ENCODE measurements around the gene MTA2.
A peak's percentile ranks its signal among the peaks of the same experiment; 100 is the strongest.
"Not testable (repeated sequence)": the region's sequence is repeated elsewhere in the genome, so short reads cannot be mapped to it uniquely, and the experiment has no call there.

Gene MTA2

GRCh38 chr11:62622476-62623089 is 20.9 kb upstream of the MTA2 start:
- peaks cover 24% of the 10 kb centered on the region; the same call in 1 of the 2 replicates for H3K36me3 ChIP-seq (ENCODE audit: insufficient read depth, low read length)
- H4K20me1 ChIP-seq (ENCODE audit: insufficient read depth, low read length, poor library complexity, severe bottlenecking), result no peaks in the 10 kb centered on the region
- H3K79me2 ChIP-seq (ENCODE audit: insufficient read depth, low read length), result peaks cover 21% of the 10 kb centered on the region
- H3K4me3 ChIP-seq (ENCODE audit: low read length, poor library complexity, severe bottlenecking), result peak overlapping the region; percentile 83
- H3K9ac ChIP-seq (ENCODE audit: low read depth, low read length, poor library complexity, severe bottlenecking), result peak overlapping the region; percentile 88
- peak overlapping the region; percentile 89 for H3K4me2 ChIP-seq (ENCODE audit: low read depth, low read length, poor library complexity, severe bottlenecking)
- no peaks in the 10 kb centered on the region for H3K9me2 ChIP-seq (replicated peaks; ENCODE audit: low read depth, low read length)
- peaks cover 15% of the 10 kb centered on the region for H3F3A ChIP-seq (ENCODE audit: low read depth)
- H3K9me3 ChIP-seq (ENCODE audit: insufficient read depth, low read depth, low read length), result no peaks in the 10 kb centered on the region
- TF ChIP-seq CTCF (conservative IDR thresholded peaks at IDR 0.05; ENCODE audit: low read length), result no peak
- TF ChIP-seq EZH2phosphoT487 (IDR thresholded peaks at IDR 0.05; ENCODE audit: borderline replicate concordance), result no peak
- peak overlapping the region; percentile 25; the same call in 1 of the 2 replicates for H2AFZ ChIP-seq (ENCODE audit: low read length)
- H3K4me1 ChIP-seq (ENCODE audit: insufficient read depth, low read length, poor library complexity, severe bottlenecking), result peaks cover 12% of the 10 kb centered on the region
- H3K27me3 ChIP-seq (ENCODE audit: insufficient read depth, low read length, poor library complexity, severe bottlenecking), result no peaks in the 10 kb centered on the region

GRCh38 chr11:62621567-62622470 is 20.2 kb upstream of the MTA2 start, which contains the start of gene B3GAT3:
TSS of gene B3GAT3 (minus strand) at chr11:62621986. CDS start at chr11:62621947, 39 bp downstream.
- no peak for TF ChIP-seq EZH2phosphoT487 (IDR thresholded peaks at IDR 0.05; ENCODE audit: borderline replicate concordance)
- no peaks in the 10 kb centered on the region for H3K27me3 ChIP-seq (ENCODE audit: insufficient read depth, low read length, poor library complexity, severe bottlenecking)
- peak within 1 kb of the TSS; percentile 88 for H3K9ac ChIP-seq (ENCODE audit: low read depth, low read length, poor library complexity, severe bottlenecking)
- no peaks in the 10 kb centered on the region for H3K9me3 ChIP-seq (ENCODE audit: insufficient read depth, low read depth, low read length)
- H3K4me2 ChIP-seq (ENCODE audit: low read depth, low read length, poor library complexity, severe bottlenecking), result peak within 1 kb of the TSS; percentile 89
- peak within 1 kb of the TSS; percentile 83 for H3K4me3 ChIP-seq (ENCODE audit: low read length, poor library complexity, severe bottlenecking)
- peaks cover 21% of the 10 kb centered on the region for H3K79me2 ChIP-seq (ENCODE audit: insufficient read depth, low read length)
- H3F3A ChIP-seq (ENCODE audit: low read depth), result peaks cover 15% of the 10 kb centered on the region
- H3K9me2 ChIP-seq (replicated peaks; ENCODE audit: low read depth, low read length), result no peaks in the 10 kb centered on the region
- peak within 1 kb of the TSS; percentile 52; the same call in 1 of the 2 replicates for H2AFZ ChIP-seq (ENCODE audit: low read length)
- peaks cover 20% of the 10 kb centered on the region; the same call in 1 of the 2 replicates for H3K36me3 ChIP-seq (ENCODE audit: insufficient read depth, low read length)
- H3K4me1 ChIP-seq (ENCODE audit: insufficient read depth, low read length, poor library complexity, severe bottlenecking), result peaks cover 12% of the 10 kb centered on the region
- no peaks in the 10 kb centered on the region for H4K20me1 ChIP-seq (ENCODE audit: insufficient read depth, low read length, poor library complexity, severe bottlenecking)

GRCh38 chr11:62621027-62621566 is 19.4 kb upstream of the MTA2 start:
- Histone ChIP-seq H3F3A (ENCODE audit: low read depth) (peaks cover 15% of the 10 kb centered on the region), H3K4me1 (ENCODE audit: insufficient read depth, low read length, poor library complexity, severe bottlenecking) (peaks cover 12% of the 10 kb centered on the region), H3K79me2 (ENCODE audit: insufficient read depth, low read length) (peaks cover 21% of the 10 kb centered on the region), H2AFZ (ENCODE audit: low read length) (peak overlapping the region; percentile 52; the same call in 1 of the 2 replicates), H4K20me1 (ENCODE audit: insufficient read depth, low read length, poor library complexity, severe bottlenecking) (no peaks in the 10 kb centered on the region), H3K9me2 (replicated peaks; ENCODE audit: low read depth, low read length) (no peaks in the 10 kb centered on the region), H3K9ac (ENCODE audit: low read depth, low read length, poor library complexity, severe bottlenecking) (peak overlapping the region; percentile 88), H3K4me2 (ENCODE audit: low read depth, low read length, poor library complexity, severe bottlenecking) (peak overlapping the region; percentile 89), H3K36me3 (ENCODE audit: insufficient read depth, low read length) (peaks cover 13% of the 10 kb centered on the region; the same call in 1 of the 2 replicates), H3K9me3 (ENCODE audit: insufficient read depth, low read depth, low read length) (no peaks in the 10 kb centered on the region), H3K4me3 (ENCODE audit: low read length, poor library complexity, severe bottlenecking) (peak overlapping the region; percentile 83), H3K27me3 (ENCODE audit: insufficient read depth, low read length, poor library complexity, severe bottlenecking) (no peaks in the 10 kb centered on the region)
- TF ChIP-seq CTCF (conservative IDR thresholded peaks at IDR 0.05; ENCODE audit: low read length) (no peak), EZH2phosphoT487 (IDR thresholded peaks at IDR 0.05; ENCODE audit: borderline replicate concordance) (no peak)

- not testable (repeated sequence) for H3K9ac ChIP-seq (ENCODE audit: low read depth, low read length, poor library complexity, severe bottlenecking); H3K36me3 ChIP-seq (ENCODE audit: insufficient read depth, low read length); H3K9me3 ChIP-seq (ENCODE audit: insufficient read depth, low read depth, low read length); H2AFZ ChIP-seq (ENCODE audit: low read length); H3F3A ChIP-seq (ENCODE audit: low read depth); H3K4me2 ChIP-seq (ENCODE audit: low read depth, low read length, poor library complexity, severe bottlenecking); H3K27me3 ChIP-seq (ENCODE audit: insufficient read depth, low read length, poor library complexity, severe bottlenecking); H3K9me2 ChIP-seq (replicated peaks; ENCODE audit: low read depth, low read length); H4K20me1 ChIP-seq (ENCODE audit: insufficient read depth, low read length, poor library complexity, severe bottlenecking); H3K4me3 ChIP-seq (ENCODE audit: low read length, poor library complexity, severe bottlenecking)
- H3K79me2 ChIP-seq (ENCODE audit: insufficient read depth, low read length), result peaks cover 21% of the 10 kb centered on the region
- peaks cover 12% of the 10 kb centered on the region for H3K4me1 ChIP-seq (ENCODE audit: insufficient read depth, low read length, poor library complexity, severe bottlenecking)
Measured at GRCh38 chr11:62616957-62617356, 15.3 kb upstream of the MTA2 start.

Data from Loucy (cell line).